ENCODE results near the gene CNPY1.

The CNPY1 gene

DNA sequence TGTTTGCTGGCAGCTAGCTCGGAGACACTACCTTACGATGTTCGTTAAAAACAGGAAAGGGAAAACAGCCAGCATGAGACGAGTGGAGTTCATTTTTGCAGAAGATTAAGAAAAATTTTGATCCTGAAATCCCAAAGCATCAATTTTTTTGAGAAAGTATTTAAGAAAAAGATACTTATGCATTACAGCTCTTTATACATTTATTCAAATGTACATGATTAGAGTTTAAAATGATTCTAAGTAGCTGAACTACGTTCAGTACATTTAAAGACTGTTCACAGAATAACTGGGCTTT, 34.7 kb downstream of the CNPY1 start:
- no peak for DNase-seq (ENCODE audit: low spot score)

DNA sequence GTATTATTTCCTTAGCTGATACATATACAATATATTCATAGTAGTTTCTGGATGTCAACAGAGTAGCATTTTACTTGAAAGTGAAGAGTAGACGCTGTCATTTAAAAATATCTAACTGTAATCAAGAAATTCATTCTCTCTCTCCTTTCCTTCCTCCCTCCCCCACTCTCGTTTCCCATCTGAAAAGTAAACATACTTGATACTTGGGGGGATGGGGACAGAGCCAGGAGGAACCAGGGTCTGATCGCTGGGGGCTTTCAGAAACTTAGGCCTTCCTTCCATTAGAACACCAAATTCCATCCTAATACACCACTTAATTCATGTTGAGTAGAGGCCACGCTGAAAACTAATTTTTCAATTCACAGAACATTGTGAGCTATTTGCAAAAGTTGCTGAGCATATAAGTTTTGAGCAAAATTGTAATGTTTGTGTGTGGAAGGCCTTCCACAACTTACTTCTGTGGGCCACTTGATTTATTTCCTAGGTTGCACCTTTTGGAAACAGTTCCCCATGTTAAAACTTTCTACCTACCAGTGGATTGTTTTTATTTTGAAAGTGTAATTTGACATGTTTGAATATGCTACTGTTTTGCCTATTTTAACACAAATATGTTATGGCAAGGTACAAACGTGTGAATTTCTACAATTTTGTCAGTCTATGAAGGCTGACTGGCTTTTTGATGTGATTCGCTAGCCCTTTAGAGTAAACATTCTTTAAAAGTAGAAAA, 35.2 kb downstream of the CNPY1 start:
- DNase-seq (ENCODE audit: low spot score) = no peak

DNA sequence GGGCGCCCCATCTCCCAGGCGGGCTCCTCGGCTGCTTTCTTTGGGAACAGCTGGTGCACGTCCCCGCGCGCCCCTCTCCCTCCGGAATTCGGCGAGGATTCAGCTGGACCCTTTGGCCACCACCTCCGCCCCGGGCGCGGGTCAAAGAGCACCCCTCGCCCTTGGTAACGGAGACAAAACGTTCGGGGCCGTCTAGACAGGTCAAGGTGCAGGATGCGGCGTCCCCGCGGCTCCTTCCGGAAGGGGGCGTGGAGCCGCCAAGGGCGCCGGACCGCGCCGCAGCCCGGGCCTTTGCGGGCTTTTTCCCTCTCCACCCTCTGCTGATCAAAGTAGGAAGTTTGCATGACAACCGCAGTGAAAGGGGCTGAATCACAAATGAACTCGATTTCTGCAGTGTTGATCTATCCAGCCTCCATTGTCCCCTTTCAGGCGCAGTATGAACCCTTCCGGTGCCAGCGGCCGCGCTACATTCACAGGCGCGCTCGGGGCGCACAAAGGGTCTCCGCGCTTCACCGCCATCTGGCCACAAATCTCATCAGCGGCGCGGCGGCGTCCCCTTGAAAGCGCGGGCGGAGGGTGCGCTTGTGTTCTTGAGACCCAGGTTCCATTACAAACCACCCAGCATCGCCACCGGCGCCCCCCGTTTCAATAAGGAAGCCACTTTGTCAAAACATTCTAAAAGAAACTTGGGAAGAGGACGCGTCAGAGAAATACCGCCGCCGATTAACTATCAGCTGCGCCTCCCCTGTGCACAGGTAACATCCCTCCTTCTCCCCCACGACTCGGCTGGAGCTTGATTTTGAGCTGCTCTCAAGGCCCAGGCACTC, 36.4 kb downstream of the CNPY1 start:
- DNase-seq (ENCODE audit: low spot score) = no peak

DNA sequence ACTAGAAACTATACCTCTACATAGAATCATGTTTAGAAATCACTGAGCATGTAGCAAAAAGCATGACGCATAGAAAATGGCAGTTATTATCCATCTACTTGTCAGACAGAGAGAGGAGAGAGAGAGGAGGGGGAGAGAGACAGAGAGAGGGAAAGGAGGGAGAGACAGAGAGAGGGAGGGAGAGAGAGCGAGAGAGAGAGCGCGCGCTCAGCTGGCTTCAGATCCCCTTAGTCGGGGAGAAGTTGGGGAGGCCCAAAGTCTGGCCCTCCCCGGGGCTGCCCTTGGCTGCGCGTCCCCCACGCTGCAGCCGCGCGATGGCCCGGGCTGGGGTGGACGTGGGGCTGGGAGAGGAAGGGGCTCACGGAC, 37.0 kb downstream of the CNPY1 start:
- no peak for DNase-seq (ENCODE audit: low spot score)

DNA sequence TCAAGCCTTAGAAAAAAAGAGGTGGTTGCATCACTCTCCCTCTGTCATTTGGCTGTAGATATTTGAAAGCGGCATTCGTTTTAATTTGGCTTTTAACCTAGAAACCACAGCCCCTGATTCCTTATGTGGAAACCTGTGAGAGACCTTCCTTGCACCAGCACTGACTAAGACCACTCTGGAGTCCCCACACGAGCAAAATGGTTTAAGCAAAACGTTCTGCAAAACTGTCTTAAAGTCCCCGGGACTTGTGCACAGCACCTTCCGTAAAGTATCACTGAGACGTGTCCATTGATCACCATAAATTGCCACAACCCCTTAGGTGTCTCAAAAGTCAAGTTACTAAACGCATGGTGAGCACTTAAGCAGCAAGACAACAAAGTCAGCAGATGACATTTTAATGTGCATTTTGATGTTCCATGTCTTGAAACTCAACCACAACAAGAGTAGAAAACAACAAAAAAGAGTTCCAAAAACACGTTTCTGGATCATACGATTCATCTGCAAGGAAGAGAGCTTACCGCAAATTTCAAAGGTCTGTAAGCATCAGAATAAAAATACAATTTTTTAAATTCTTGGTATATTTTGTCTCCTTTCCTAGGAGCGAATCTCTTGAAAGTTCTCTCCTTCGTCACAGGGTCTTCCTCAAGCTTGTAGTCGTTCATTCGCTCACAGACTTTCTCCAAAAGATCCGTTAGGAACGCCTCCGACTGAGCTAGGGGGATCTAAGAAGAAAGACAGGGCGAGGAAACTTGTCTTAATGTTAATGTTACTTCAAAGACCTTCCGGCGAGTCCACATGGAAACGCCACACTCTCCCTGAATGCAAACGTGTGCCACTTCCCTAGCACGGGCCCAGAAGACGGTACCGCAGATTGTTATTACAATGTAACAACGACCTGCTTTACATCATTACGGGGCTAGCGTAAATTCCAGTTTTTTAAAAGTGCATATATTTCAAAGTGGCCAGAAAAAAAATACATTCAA, 37.7 kb downstream of the CNPY1 start:
- DNase-seq (ENCODE audit: low spot score) = no peak

DNA sequence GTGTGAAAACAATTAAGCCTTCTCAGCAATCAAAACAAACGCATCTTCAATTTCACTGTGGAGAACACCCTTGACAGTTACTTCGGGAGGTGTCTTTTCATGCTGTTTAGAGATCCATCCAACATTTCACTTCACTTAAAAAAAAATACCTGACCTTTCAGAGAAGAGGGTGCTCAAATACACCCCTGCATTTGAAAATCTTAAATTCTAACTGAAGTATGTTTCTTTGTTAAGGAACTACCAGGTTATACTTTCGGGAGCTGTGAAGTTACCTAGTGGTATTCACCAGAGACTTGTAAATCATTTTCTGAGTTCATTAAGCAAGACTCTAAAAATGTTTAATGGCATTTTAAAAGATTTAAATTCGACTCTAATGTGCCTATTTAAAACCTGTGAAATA, 38.8 kb downstream of the CNPY1 start:
- DNase-seq (ENCODE audit: low spot score) = no peak

DNA sequence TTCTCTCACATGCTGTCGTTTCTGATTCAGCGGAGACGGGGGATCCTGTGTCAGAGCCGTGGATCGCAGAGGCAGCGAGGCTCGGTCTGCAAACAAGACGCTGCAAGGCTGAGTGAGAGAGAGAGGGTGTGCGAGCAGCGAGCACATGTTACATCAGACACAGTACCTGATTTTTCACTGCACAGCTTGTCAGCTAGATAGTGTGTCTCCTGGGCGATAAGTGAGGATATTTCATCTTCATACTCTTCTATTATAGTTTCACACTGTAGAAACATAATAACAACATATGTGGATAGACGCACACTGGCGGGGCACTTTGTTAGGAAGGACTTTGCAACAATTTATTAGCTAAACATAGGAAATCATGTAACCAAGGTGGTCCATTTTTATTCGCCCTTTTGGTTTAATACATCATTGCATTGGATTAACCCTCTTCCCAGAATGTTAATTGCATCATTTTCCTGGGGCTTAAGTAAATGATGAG, 39.5 kb downstream of the CNPY1 start:
- DNase-seq (ENCODE audit: low spot score) = no peak

DNA sequence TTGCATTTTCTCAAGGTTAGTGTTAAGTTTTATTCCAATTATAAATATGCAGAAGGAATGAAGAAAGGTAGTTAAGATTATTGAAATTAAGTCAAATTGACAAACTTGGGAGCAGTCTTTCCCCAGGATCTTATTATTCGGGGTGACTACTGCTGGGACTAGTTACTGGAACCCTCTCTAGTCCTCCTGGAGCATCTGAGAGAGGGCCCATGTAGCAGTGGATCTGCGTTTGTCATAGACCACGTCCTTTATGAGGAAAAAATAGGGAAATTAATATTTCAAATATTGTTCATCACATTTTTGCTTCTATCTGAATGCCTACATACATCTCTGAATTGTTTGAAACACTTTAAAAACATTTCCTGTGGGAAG, 41.0 kb downstream of the CNPY1 start:
- no peak for DNase-seq (ENCODE audit: low spot score)

DNA sequence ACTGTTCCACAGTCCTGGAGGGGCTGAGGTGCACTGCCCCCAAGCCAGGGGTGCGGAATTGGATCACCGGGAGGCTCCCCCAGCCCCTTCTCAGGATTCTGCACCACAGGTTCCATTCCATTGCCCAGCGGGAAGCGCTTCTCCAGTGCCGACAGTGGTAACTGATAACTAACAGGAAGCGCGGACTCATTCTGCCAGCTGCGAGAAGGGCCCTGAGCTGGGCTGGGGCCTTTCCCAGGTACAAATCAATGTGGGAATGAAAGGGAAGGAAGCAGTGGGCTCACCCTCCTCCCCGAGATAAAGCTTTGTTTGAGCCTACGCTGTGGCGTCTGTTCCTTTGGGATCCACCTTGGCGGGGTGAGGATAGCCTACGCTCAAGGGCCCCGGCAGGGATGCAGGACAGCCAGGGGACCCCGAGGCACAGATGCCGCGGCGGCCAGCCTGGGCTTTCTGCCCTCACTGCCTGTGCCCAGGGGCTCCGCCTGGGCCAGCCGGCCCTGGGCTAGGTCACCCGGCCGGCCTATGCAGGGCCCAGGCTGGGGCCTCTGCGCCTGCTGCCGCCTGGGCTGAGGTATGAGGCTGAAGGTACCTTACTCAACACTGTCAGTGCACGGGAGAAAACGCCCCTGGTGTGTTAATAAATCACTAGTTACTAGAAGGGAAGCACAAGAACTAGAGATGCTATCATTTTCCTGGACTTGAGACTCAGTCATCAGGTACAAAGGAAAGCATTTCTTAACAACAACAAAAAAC, 49.0 kb downstream of the CNPY1 start:
- DNase-seq (ENCODE audit: low spot score) = no peak

DNA sequence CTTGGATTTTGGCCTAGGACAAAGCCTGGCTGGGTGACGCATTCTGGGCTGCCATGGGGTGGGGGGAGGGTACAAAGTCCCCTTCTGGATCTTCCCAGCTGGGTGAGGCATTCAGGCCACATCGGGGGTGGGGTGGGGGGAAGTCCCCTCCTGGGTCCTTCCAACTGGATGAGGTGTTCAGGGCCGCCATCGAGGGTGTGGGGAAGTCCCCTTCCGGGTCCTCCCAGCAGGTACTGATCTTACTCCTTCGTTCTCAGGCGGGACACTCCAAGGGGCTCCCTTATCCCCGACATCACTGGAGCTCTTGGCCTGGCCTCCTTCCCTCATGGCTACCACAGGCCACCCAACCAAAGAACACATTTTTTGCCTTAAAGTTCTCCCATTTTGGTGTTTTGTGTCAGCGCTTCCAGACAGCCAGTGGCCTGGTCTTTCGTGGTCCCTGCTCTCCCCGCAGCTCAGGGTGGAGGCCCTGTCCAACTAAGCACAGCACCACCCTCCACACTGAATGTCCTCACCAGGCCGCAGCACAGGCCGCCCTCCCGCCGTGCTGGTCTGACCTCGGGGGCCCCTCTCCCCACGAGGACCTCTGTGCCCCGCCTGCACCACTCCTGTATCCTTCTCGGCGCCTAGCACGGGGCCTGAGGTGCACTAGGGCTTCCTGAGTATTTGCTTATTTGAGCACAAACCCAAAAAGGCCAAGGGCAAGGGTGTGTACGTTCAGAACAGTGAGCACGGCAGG, 49.9 kb downstream of the CNPY1 start:
- no peak for DNase-seq (ENCODE audit: low spot score)

DNA sequence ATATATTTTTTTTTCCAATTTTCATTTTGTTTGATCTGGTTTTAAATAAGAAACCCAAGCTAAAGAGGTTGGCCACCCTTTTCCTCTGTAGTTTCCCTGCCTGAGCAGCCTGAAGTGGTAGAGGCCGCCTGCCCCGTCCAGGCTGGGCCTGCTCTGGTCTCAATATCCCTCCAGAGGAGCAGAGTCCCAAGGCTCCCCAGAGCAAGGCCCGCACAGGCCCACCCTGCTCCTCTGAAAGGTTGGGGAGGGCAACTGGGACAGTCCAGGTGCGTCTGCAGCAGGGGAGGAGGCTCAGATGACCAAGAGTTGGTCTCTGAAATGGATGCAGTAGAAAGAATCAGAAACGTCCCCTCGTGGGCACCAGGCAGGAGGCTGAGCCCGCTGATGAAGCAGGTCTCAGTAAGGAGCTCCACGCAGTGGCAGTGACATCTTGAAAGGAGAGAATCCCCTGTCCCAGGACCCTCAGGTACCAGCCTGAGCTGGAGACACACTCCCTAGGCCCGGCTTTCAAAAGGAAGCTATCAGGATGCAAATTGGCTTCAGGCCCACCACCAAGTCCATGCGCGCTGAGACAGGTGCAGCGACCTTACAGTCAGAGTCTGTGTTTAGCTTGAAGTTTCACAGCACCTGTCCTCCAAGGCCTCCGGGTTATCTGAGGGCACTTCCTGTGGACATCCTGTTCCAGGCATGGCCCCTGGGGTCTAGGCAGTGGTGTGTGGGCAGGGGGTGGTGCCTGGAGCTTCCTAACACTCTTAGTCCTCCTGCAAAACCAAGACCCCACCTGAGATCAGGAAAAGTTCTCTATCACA, 50.7 kb downstream of the CNPY1 start:
- no peak for DNase-seq (ENCODE audit: low spot score)

DNA sequence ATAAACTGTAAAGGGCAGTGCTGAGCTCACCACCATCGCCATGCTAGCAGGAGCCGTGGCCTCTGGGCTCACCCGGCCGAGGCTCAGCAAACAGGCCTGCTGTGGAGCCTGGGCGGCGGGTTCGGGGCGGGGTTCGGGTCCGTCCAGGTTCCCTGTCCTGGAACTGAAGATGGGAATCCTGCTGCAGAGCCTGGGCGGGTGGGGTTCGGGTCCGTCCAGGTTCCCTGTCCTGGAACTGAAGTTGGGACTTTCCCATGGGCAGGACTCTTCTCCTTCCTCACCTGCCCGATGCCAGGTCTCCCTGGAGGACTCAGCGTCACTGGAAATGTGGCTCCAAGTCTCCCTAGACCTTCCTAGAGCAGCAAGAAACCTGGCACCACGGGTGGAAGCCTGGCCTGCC, 51.8 kb downstream of the CNPY1 start:
- no peak for DNase-seq (ENCODE audit: low spot score)

DNA sequence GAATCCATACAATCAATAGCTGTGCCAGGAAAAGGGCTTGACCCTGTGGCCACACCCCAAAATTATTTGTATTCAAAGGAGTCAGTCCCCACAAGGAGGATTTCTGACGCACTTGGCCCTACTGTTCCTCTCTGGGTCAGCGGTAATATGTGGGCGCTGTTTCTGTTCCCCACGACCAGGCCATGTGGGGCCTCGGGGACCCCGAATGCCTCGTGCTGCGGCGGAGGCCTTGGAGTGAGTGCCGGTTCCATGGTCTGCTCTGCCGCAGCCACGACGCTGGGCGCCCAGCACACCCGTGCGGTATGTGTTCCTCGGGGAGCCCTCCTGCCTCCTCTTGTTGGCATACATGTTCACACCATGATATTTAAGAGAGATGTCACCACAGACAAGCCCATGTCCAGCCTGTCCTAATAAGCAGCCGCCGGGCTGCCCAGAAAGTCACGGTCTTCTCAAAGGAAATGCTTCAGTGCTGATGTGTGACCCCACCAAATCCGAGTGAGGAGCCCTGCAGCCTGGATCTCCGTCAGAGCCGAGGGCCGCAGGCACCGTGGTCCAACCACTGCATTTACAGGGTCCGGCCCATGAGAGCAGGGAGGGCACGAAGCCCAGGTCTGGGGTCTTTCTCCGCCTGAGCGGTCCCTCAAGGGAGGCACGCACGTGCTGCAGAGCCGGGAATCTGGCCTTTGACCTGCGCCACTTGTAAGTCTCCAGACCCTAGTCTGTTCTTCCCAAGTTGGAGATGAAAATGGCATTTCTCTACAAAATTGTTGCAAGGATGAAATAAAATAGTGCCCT, 52.4 kb downstream of the CNPY1 start:
- DNase-seq (ENCODE audit: low spot score) = no peak

DNA sequence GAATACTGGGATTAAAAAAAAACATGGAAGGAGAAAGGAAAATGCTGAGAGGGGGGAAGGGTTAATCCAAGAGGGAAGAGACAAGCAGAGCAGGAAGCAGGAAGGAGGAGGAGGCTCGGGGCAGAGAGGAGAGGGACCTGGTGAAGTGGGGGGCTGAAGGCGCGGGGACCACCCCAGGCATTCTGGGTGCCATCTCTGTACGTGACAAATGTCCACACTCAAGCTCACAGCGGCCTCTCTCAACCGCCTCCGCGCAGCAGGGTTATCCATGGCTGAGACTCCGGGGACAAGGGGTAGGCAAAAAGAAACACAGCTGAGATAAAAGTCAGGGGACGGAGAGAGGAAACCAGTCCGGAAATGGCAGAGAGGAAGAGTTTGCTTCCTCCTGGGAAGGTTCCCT, 54.5 kb downstream of the CNPY1 start:
- no peak for DNase-seq (ENCODE audit: low spot score)

DNA sequence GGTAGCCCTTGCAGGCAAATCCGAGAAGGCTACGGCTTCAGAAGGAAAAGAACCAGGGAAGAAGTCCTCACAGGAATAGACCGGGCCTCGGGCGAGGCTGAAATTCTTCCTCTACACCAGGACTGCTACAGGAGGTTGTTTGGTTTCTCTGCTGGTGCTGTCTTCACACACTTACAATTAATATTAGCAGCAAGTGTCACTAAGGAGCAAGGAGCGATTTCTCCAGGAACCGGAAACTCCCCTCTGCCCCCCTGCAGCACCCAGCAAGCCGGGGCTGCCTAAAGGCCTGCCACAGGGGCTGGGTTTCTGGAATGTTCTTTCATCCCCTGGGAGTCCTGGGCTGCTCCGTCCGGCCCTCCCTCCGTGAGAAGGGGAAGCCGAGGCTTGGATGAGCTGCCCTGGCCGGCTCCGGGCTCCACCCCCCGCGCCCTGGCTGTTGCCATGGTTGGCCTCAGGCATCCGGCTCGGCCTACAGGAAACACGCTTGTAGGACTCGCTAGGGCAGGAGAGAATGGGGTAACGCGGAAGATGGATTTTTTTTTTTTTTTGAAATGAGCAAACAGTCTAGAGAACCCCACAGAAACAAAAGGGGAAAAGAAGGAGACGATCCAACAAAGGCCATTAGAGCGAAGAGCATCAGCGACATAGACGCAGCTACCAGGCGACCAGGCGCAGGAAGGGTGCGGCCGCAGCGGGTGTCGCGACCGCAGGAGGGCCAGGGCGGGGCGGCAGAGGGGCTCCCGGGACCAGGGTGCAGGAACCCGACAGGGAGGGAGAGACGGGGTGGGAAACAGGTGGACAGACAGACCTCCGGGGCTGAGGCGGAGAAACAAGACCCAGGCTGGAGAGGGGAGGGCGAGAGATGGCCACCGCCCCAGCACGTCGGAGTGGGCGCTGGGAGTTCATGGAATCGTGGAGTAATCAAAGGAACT, 55.4 kb downstream of the CNPY1 start:
- peak; percentile 30 for DNase-seq (ENCODE audit: low spot score)

DNA sequence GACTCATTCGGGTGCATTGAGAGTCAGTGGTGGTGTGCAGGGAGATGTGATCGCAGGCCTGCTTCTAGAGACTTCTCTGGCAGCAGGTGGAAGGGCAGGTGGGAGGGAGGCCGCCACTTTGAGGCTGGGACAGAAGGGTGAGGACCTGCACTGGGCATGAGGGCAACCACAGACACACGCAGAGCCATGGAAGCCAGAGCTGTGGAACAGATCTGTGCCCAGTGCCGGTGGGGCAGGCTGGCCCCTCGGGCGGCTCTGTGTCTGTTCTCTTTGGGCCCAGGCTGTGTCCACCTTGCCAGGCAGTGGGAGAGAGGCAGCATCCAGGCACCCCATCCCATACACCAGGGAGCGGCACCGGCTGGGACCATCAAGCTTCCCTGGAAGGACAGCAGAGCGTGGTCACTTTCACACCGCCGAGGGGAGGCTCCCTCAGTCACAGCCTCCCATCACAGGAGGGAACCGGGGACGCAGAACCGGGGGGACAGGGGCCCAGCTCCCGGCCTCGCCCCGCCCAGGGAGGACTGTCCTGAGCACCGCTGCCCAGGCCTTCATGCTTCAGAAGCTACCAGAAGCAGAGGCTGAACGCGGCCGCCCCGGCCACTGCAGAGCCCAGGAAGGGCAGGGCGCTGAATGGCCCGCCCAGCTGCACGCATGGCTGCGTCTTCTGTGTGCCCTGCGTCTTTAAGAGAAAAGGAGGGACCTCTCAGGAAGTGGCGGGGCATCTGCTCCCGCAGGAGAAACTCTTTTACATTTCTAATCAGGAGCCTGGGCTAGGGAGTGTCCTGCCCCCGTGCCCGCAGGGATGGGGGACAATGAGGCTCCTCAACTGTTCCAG, 56.3 kb downstream of the CNPY1 start:
- no peak for DNase-seq (ENCODE audit: low spot score)

DNA sequence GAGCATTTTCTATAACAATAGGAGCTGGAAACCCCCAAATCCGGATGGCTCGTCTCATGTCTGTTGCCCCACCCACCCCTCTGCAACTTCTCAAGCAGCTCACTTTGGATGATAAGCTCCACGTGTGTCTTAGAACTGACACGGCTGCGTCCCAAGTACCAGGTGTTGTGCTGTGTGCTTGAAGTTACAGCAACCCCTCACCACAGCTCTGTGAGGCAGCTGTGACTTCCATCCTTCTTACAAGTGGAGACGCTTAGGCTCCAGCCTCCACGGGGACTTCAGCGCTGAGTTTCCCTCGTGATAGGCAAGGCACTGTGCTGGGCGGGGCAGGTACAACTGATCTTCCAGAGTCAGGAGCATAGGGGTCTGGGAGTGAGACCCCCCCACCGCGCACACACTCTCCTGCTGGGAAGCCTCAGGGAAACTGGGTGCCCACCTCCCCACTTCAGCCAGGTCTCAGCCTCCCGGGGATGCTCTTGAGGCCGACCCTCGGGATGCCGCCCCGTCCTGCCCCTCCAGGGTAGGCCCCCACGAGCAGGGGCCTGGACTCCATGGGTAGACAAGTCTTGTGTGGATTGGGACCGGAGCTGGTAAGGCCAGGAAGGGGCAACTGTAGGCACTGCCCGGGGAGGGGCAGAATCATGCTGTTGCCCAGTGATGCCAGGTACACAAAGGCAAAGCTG, 57.1 kb downstream of the CNPY1 start:
- no peak for DNase-seq (ENCODE audit: low spot score)
